MM.1S (cell line): ENCODE results near the gene CRACDL.

Experiments used
- DNase-seq: peaks from one replicate; pipeline ENCODE4 v3.0.0-alpha.2; 2015
- H2AFZ ChIP-seq: fragments of 300-600 bp; sonication (generic); 2 replicates; pipeline ENCODE4 v1.6.0; 2016; ENCODE audit warnings: antibody characterized with exemption, low read length
- H3F3A ChIP-seq: fragments of 300-600 bp; sonication (generic); 2 replicates; pipeline ENCODE4 v1.6.1; 2016; ENCODE audit warnings: mild to moderate bottlenecking, antibody characterized with exemption, low read length, moderate library complexity, mixed read lengths; ENCODE audit not compliant: insufficient read depth
- H3K27ac ChIP-seq: fragments of 300-600 bp; sonication (generic); 2 replicates; pipeline ENCODE4 v1.5.1; 2016; ENCODE audit warnings: mild to moderate bottlenecking, low read length
- H3K27me3 ChIP-seq: fragments of 300-600 bp; sonication (generic); replicated peaks from 2 replicates; pipeline ENCODE4 v1.6.0; 2016; ENCODE audit warnings: low read length; ENCODE audit not compliant: insufficient read depth
- H3K36me3 ChIP-seq: fragments of 300-600 bp; sonication (generic); replicated peaks from 2 replicates; pipeline ENCODE4 v1.6.1; 2016; ENCODE audit warnings: mild to moderate bottlenecking, low read length, mixed read lengths; ENCODE audit not compliant: insufficient read depth
- H3K4me1 ChIP-seq: fragments of 300-600 bp; sonication (generic); 2 replicates; pipeline ENCODE4 v1.6.1; 2016; ENCODE audit warnings: low read length, mixed read lengths
- H3K4me2 ChIP-seq: fragments of 300-600 bp; sonication (generic); 2 replicates; pipeline ENCODE4 v1.6.0; 2016; ENCODE audit warnings: low read depth, low read length
- H3K4me3 ChIP-seq: fragments of 300-600 bp; sonication (generic); 2 replicates; pipeline ENCODE4 v1.5.1; 2016; ENCODE audit warnings: low read length, mixed read lengths
- H3K79me2 ChIP-seq: fragments of 300-600 bp; sonication (generic); 2 replicates; pipeline ENCODE4 v1.6.1; 2016; ENCODE audit warnings: mixed run types, low read length, mixed read lengths
- H3K9ac ChIP-seq: fragments of 300-600 bp; sonication (generic); 2 replicates; pipeline ENCODE4 v1.6.1; 2016; ENCODE audit warnings: low read length, mixed read lengths
- H3K9me2 ChIP-seq: fragments of 300-600 bp; sonication (generic); replicated peaks from 2 replicates; pipeline ENCODE4 v1.6.1; 2016; ENCODE audit warnings: mild to moderate bottlenecking, low read length, mixed read lengths; ENCODE audit not compliant: insufficient read depth
- H3K9me3 ChIP-seq: fragments of 300-600 bp; sonication (generic); replicated peaks from 2 replicates; pipeline ENCODE4 v1.6.1; 2016; ENCODE audit warnings: mild to moderate bottlenecking, low read length, mixed read lengths; ENCODE audit not compliant: insufficient read depth
- H4K20me1 ChIP-seq: fragments of 300-600 bp; sonication (generic); 2 replicates; pipeline ENCODE4 v1.6.1; 2016; ENCODE audit warnings: mild to moderate bottlenecking, low read length, moderate library complexity, mixed read lengths; ENCODE audit not compliant: insufficient read depth
- EZH2 ChIP-seq: fragments of 300-600 bp; sonication (generic); optimal IDR thresholded peaks from 2 replicates; pipeline ENCODE3; 2017; ENCODE audit warnings: low read depth, mild to moderate bottlenecking, antibody characterized with exemption, low read length, mixed read lengths
- EZH2phosphoT487 ChIP-seq: fragments of 300-600 bp; sonication (generic); IDR thresholded peaks from 2 replicates; pipeline ENCODE4 v1.6.1; 2018; ENCODE audit warnings: antibody characterized with exemption, low read length
- TF ChIP-seq, protein P1 (sequence below): fragments of 300-600 bp; sonication (generic); IDR thresholded peaks from 2 replicates; pipeline ENCODE4 v1.5.1; 2016; ENCODE audit warnings: antibody characterized with exemption, low read length, mixed read lengths

The CRACDL gene

DNA sequence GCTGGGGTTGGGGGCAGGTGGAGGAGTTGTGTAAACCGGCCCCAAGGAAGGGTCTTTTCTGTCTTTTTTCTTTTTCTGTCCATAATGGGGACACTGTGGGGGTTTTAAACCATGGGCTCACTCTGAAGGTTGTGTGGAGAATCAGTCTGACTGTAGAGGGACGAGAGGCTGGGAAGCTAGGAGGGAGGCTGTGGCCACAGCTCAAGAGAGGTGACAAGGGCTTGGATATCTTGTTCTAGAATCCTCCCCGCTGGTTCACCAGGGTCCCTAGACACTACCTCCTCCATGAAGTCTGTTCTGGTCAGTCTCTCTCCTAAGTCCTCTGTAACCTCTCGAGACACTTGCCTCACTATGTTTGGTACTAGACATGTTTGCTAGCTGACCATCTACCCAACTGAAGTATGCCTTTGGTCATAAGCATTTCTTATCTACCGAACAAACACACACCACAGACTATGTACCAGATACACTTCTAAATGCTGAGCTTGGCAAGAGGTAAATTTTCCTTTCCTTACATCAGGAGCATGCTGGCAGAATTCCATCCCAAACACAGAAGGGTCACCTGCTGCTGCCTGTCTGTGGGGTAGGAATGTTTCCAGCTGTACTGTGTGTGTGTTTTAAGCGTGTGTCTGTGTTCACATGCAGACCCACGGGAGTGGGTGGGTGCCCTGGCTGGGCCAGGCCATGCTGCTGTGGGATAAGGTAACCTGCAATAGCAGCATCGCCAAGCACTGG, 135.5 kb downstream of the CRACDL start:
- Histone ChIP-seq H3K79me2 (no peaks in the 10 kb centered on the region), H2AFZ (no peak overlapping the region), H3K9ac (no peak overlapping the region), H3K4me3 (no peak overlapping the region), H3K4me2 (no peak overlapping the region), H3K9me3 (no peaks in the 10 kb centered on the region), H3K9me2 (no peaks in the 10 kb centered on the region), H3K27me3 (no peaks in the 10 kb centered on the region), H3K27ac (no peak overlapping the region), H4K20me1 (no peaks in the 10 kb centered on the region), H3F3A (no peaks in the 10 kb centered on the region), H3K36me3 (no peaks in the 10 kb centered on the region), H3K4me1 (no peaks in the 10 kb centered on the region)
- TF ChIP-seq, protein P1, sequence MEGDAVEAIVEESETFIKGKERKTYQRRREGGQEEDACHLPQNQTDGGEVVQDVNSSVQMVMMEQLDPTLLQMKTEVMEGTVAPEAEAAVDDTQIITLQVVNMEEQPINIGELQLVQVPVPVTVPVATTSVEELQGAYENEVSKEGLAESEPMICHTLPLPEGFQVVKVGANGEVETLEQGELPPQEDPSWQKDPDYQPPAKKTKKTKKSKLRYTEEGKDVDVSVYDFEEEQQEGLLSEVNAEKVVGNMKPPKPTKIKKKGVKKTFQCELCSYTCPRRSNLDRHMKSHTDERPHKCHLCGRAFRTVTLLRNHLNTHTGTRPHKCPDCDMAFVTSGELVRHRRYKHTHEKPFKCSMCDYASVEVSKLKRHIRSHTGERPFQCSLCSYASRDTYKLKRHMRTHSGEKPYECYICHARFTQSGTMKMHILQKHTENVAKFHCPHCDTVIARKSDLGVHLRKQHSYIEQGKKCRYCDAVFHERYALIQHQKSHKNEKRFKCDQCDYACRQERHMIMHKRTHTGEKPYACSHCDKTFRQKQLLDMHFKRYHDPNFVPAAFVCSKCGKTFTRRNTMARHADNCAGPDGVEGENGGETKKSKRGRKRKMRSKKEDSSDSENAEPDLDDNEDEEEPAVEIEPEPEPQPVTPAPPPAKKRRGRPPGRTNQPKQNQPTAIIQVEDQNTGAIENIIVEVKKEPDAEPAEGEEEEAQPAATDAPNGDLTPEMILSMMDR: no peak
- TF ChIP-seq EZH2phosphoT487: no peak
- DNase-seq: no peak

DNA sequence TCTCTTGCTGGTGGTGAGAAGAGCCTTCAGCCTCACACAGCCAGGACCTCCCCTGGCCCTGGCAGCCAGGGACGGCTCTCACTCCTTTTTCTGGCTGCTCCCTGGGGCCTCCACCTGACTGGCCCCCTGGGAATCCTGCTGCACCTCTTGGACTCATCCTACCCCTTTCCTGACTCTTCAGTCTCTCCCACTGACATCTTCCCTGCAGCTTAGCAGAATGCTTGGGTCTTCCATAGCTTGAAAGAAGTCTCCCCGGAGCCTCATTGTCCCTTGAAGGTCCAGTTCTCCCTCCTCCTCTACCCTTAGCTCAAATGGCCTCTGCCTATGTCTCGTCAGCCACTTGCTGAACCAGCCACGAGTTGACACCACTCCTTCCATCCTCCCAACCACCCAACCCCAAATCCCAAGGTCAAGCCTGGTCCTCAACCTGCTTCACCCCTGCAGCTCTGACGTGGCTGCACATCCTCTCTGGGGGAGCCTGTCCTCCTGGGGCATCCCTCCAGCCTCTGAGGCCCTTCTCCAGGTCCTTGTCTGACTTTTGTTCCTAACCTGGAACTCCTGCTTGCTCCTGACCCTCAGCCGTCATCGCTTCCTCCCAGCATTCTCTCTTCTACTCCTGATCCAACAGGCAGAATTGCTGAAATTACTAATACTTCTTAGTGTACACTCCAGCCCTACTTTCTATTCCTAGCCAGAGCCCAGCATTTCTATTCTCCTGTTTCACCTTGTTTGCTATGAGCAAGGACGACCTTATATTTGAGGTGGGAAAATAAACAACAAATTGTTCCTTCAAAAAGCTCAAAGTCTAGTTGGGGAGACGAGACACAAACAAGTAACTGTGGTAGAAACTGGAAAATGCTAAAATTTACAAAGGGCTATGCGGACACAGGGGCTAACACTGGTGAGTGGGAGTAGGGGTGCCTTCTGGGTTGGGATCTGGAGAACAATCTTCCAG, 136.4 kb downstream of the CRACDL start:
- H2AFZ ChIP-seq: no peak overlapping the region
- no peaks in the 10 kb centered on the region for H3K9me2 ChIP-seq
- TF ChIP-seq EZH2 (no peak), EZH2phosphoT487 (no peak)
- TF ChIP-seq, protein P1: no peak
- DNase-seq: no peak
- no peaks in the 10 kb centered on the region for H3K27me3 ChIP-seq
- no peaks in the 10 kb centered on the region for H3K79me2 ChIP-seq
- H3F3A ChIP-seq: no peaks in the 10 kb centered on the region
- H3K4me1 ChIP-seq: no peaks in the 10 kb centered on the region
- no peaks in the 10 kb centered on the region for H3K36me3 ChIP-seq
- no peak overlapping the region for H3K4me3 ChIP-seq
- H3K4me2 ChIP-seq: no peak overlapping the region
- no peak overlapping the region for H3K27ac ChIP-seq
- no peaks in the 10 kb centered on the region for H3K9me3 ChIP-seq
- no peak overlapping the region for H3K9ac ChIP-seq
- no peaks in the 10 kb centered on the region for H4K20me1 ChIP-seq

DNA sequence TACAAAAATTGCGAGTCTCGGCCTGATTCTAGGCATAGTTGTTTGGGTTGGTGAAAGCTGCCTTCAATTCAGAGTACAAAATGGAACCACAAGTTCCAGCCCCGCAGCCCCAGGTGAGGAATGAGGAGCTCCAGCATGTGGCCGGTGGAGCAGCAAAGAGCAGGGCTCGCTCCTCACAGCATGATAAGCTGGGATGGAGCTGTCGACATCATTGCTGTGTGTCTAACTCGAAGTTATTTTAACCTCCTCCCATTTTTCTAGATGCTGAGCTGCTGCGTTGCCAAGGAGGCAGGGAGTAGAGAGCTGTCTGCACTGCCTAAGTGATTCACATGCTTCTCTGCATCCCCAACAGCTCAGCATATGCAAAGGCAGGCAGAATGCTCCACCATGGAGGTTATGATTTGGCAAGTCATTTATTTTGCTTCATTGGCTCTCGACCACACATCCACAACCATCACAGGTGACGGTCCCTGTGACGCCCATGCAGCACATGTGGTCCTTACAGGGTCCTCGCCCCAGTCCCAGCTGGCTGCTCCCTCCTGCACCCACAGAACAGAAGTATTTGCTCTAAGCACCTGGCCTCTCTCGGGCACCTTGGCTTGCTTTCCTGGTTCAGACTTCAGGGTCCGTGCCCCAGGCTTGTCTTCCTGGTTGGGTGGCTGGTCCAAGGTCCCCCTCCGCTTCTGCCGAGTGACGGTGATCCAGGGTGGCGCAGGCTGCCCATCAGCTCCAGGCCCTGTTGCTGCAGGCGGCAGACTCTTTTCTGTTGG, 139.1 kb downstream of the CRACDL start:
- H3K4me3 ChIP-seq: no peak overlapping the region
- H4K20me1 ChIP-seq: no peaks in the 10 kb centered on the region
- H3K79me2 ChIP-seq: no peaks in the 10 kb centered on the region
- H3F3A ChIP-seq: no peaks in the 10 kb centered on the region
- no peaks in the 10 kb centered on the region for H3K4me1 ChIP-seq
- no peaks in the 10 kb centered on the region for H3K9me3 ChIP-seq
- no peak overlapping the region for H3K9ac ChIP-seq
- DNase-seq: no peak
- H2AFZ ChIP-seq: no peak overlapping the region
- H3K27ac ChIP-seq: no peak overlapping the region
- TF ChIP-seq EZH2phosphoT487 (no peak), EZH2 (no peak)
- TF ChIP-seq, protein P1: no peak
- no peaks in the 10 kb centered on the region for H3K9me2 ChIP-seq
- no peak overlapping the region for H3K4me2 ChIP-seq
- no peaks in the 10 kb centered on the region for H3K36me3 ChIP-seq
- no peaks in the 10 kb centered on the region for H3K27me3 ChIP-seq
